Measurements from ENCODE around the gene RPL32. TPM values are rescaled to one million over a fixed set of nuclear protein-coding genes. Genes with fewer than 3 reads are reported as not detected.
"Not testable (repeated sequence)": the region's sequence is repeated elsewhere in the genome, so short reads cannot be mapped to it uniquely, and the experiment has no call there.

Gene RPL32
- total RNA-seq (2014; rRNA removed; shearing (Covaris generic)): 1,359 and 1,427 TPM in 2 replicates

DNA sequence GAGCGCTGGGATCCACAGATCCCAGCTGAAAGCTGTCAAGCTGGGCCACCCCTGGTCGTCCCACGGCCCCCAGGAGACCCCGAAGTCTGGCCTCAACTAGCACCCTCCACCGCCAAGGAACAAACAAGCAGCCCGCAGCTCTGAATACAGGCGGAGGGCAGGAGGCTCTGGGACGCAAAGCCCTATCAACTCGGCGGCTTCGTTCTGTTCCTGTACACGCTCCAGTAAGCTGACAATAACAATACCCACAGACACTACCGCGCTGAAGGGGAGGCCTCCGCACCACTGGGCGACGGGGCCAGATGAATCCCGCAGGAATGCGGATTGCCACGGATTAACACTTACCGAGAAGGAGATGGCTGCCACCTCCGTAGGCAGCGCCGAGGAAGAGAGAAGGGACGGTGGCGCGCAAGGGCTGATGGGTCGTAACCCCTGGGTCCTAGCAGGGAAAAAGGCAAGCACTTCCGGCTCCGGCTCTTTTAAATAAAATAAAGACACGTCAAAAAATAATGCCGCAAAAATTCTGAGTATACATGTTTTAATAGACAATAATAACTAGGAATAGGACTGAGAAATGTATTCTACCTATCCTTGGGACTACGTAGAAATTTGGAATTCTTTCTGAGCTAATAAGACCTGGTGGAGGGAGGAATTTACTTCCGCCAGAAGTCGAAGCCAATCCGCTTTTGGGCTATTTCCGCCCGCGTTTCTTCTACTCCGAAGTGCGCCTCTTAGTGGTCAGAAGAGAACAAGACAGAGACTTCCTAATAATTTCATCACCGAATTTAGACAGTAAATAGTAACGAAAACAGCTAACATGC, at the start of gene RPL32:
TSS of gene RPL32 (minus strand) at position 417 of the 821 bp plus-strand sequence. CDS start 1,328 bp downstream, outside the sequence.
- DNase-seq (ENCODE audit: low spot score): peak; percentile 91

DNA sequence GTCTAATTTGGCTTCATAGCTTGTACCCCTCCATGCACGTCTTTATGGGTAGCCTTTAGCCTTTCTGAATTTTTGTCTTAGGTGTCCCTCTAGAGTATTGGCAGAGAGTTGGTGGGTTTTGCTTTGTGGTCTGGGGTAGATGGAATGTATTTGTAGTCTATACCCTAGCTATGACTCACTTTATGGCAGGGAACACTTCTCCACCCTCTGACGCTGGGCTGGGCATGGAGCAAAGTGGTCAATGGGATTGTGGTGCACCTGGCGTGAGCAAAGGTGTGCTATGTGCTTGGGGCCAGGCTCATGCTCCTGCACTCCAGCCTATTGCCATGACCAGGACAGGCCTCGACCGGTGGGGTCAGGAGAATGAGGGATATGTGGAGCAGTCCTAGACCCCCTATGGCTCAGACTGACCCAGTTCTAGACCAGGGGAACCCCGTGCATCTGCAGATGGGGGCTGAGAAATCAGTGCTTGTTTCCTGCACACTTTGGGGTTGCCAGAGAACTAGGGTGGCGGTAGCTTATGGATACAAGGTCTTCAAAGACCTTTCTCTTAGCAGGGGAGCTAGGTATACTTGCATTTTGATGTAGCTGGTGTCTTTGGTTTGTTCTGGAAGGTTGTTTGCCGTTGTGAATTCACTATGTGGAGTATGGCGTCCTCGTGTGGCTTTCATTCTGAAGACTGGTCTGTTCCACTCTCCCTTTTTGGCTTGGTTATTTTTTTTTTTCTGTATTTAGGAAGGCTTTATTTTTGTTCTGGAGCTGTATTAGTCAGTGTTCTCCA, 49.4 kb upstream of the RPL32 start:
- DNase-seq (ENCODE audit: low spot score): no peak

DNA sequence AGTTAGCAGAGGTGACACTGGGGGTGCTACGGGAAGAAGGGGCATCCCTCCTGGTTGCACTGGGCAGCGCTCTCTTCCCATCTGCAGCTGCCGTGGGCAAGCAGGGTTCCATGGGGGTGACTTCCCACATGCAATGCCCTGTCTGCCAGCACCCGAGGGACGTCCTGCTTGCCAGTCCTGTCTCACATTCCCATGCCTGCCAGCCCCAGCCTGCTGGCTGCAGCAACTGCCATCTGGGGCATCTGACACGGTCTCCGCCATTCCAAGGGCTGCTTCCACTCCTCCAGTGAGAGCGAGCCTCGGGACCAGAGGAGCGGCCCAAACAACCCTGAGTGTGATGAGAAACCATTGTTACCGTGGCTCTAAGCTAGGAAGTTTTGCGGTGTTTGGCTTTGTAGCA, 45.4 kb upstream of the RPL32 start:
- DNase-seq (ENCODE audit: low spot score): no peak

DNA sequence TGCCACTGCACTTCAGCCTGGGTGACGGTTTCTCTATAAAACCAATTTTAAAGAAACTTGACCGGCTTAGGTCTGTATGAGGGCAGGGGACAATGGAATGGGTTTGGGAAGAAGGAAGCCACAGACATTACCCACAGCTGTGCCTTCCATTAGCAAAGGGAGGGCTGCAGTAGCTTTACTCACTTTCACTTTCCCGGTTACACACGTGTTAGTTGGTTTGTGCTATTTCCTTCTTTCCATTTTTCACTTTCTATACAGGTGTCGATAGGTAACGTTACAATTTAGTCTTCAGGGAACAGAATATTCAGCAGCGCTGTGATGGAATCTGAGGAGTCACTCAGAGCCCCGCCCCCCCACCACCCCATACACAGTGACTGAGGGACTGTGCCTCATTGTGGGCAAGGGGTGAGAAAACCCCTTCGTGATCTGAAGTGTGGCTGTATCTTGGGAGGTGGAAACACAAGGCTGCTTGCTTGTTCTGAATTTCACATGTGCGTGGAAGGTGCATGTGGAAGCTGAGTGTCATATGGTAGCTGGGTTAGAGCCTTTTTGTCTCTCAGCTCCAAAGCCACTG, 44.8 kb upstream of the RPL32 start:
- DNase-seq (ENCODE audit: low spot score): no peak

DNA sequence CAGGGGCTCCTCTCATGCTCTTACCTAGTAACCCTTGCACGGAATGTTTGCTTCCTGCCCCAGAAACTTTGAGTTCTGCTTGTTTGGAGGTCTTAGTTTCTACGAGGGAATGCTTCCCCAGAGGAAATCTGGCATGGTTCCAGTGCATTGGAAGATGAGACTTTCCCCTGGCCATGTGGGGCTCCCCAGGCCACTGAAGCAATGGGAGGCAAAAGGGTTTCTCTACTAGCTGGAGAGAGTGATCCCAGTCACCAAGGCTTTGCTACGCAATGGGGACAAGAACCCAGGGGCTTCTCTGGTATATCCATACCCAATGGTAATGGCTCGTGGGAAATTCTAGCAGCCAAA, 44.2 kb upstream of the RPL32 start:
- no peak for DNase-seq (ENCODE audit: low spot score)

DNA sequence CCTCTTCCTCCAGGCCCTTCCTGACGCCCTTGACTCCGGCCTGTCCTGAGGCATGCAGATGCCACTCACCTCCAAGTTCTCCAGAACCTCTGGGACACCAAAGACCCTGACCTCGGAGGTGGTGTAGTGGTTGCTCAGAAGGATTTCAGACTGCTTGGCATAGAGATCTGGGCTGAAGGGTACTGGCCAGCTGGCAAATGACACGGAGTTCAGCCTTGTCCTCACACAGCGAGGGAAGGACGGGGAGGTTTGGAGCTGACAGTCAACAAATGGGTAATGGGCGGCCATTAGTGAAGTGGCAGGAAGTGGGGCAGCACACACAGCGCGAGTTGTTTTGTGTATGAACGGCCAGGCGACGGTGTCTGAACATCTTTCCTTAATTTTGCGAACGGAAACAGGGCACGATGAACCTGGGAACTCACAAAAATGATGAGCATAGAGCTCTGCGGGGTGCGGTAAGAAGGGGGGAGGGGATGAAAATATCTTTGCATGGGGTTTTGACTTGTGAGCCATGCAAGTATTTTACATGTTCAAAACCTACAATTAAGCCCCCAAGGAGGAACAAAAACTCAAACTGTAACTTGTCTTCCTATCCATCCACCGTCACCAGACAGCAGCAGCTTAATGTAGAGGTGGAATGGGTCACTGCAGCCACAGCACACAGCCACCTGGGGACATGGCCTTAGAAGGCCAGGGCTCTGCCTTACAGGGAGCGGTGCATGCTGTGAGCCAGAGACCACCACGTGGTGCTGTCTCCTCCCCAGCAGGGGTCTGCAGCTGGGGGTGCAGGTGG, 43.6 kb upstream of the RPL32 start:
- DNase-seq (ENCODE audit: low spot score): no peak

DNA sequence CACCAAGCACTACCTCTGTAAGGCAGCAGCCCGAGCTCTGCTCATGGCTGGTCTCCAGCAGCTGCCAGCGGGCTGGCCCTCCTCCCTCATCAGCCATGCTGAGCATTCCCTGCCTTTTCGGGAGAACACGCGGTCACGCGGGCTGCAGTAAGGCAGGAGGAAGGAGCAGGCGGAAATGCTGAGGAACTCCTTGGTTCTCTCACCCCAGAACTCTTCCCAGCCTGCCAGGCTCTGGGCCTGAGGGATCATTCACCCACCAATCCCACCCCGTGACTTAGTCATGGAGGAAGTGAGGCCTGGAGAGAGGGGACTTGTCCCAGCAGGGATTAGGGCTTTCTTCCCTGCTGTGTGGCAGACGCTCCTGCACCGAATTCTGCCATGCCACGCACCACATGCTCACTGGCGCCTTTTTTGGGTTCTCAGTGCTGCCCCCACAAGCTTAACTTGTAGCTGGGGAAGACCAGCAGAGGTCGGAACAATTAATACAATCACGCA, 42.9 kb upstream of the RPL32 start:
- no peak for DNase-seq (ENCODE audit: low spot score)

DNA sequence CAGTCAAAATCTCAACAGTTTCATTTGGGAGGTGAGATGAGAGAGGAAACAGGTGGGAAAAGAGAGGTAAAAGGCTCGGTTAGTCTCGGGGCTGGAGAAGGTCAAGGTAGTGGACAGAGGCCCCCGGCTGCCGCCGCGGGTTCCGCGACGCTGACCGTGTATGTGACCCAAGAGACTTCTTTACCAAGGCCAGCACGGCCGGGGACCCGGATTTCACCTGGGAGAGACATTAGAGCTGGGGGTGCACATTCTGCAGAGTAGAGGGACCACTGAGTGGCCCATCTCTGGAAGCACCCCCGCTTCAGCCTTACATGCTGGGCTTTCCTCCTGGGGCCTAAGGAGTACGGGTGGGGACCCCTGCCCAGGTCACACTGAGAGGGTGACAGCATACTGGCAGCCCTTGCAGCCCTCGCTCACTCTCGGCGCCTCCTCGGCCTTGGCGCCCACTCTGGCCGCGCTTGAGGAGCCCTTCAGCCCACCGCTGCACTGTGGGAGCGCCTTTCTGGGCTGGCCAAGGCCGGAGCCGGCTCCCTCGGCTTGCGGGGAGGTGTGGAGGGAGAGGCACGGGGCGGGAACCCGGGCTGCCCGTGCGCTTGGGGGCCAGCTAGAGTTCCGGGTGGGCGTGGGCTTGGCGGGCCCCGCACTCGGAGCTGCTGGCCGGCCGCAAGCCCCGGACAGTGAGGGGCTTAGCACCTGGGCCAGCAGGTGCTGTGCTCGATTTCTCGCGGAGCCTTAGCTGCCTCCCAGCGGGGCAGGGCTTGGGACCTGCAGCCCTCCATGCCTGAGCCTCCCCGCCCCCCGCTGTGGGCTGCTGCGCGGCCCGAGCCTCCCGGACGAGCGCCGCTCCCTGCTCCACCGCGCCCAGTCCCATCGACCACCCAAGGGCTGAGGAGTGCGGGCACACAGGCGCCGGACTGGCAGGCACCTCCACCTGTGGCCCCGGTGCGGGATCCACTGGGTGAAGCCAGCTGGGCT, 41.3 kb upstream of the RPL32 start:
- no peak for DNase-seq (ENCODE audit: low spot score)

DNA sequence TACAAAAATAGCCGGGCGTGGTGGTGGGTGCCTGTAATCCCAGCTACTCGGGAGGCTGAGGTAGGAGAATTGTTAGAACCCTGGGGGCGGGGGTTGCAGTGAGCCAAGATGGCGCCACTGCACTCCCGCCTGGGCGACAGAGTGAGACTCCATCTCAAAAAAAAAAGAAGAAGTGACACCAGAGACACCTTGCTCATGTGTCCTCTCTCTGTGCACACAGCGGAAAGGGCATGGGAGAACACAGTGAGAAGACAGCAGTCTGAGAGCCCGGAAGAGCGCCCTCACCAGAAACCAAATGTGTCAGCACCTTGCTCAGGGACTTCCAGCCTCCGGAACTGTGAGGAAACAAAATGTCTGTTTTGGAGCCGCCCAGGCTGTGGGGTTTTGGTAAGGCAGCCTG, 40.5 kb upstream of the RPL32 start:
- not testable (repeated sequence) for DNase-seq (ENCODE audit: low spot score)

DNA sequence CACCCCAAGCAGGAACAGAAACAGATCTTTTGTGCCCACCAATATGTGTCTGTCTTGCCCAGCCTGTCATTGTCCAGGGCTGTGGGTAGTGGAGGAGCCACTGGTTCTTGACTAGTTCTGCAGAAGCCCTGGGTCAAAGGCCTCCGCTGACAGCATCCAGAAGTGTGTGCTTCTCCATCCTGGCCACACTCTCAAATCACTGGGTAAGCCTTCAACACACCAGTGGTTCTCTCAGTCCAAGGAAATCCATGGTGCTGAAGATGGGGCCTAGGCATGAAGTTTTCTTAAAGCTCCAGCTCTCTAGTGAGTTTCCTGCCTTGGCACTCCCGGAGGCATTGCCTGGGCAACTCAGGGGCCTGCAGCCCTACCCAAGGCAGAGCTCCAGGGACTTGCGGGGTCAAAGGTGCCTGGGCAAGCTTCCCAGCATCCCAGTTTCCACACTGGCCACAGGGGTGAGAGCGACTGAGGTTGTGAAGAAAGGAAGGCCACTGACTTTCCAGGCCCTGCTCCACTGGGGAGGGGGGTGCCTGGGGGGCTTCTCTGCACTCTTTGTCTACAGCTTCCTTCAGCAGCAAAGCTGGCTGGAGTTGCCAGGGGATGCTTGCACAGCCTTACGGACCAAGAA, 37.9 kb upstream of the RPL32 start:
- DNase-seq (ENCODE audit: low spot score): no peak

DNA sequence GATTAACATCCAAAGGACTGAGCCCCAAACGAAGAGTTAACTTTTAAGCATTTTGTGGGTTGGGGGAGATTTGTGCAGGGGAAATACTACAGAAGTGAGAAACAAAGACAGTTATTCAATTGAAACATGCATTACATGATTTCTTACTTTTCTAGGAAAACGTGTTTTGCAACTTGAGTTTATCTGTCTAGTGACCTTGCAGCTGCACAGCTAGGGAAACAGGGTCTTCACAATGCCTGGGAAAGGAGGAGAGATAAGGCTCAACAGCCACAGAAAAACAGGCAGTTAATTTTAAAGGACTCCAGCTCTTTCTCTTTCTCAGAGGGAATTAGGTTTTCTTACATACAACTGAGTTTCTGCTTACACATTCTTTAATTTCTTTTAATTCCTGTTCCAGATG, 37.4 kb upstream of the RPL32 start:
- not testable (repeated sequence) for DNase-seq (ENCODE audit: low spot score)

DNA sequence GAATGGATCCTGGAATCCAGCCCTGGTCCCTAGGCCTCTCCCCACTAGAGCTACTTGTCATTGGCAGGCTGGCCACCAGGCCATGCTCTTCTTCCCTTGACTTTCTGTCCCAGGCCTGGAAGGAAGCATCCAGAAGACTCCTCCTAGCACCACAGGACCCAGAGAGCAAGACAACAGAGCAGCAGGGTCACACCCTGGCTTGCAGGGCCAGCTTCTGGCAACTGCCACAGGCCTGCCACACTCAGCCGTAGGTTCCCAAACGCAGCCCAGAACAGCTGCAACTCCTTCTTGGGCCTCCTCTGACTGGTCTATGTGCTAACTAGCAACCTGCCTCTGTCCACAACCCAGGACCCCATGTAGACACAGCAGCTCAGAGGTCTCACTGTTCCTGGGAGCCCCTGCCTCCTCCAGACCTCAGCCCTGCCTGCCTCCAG, 36.8 kb upstream of the RPL32 start:
- DNase-seq (ENCODE audit: low spot score): no peak

DNA sequence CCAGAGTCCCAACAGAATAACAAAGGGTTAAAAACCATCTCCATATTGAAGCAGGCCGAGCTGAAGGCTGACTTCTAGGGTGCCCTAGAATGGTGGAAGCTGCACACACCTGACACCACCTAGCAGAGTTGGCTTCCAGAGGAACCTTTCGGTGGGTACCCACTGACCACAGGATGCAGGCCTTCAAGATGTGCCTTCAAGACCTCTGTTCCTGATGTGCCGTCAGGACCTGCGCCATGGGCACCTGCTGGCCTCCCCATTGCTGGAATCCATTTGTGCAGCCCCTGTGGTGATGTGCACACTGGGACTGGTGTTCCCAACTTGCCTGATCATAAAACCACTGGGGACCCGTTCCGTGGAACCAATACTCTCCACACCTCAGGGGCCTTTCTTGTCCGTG, 35.7 kb upstream of the RPL32 start:
- no peak for DNase-seq (ENCODE audit: low spot score)

DNA sequence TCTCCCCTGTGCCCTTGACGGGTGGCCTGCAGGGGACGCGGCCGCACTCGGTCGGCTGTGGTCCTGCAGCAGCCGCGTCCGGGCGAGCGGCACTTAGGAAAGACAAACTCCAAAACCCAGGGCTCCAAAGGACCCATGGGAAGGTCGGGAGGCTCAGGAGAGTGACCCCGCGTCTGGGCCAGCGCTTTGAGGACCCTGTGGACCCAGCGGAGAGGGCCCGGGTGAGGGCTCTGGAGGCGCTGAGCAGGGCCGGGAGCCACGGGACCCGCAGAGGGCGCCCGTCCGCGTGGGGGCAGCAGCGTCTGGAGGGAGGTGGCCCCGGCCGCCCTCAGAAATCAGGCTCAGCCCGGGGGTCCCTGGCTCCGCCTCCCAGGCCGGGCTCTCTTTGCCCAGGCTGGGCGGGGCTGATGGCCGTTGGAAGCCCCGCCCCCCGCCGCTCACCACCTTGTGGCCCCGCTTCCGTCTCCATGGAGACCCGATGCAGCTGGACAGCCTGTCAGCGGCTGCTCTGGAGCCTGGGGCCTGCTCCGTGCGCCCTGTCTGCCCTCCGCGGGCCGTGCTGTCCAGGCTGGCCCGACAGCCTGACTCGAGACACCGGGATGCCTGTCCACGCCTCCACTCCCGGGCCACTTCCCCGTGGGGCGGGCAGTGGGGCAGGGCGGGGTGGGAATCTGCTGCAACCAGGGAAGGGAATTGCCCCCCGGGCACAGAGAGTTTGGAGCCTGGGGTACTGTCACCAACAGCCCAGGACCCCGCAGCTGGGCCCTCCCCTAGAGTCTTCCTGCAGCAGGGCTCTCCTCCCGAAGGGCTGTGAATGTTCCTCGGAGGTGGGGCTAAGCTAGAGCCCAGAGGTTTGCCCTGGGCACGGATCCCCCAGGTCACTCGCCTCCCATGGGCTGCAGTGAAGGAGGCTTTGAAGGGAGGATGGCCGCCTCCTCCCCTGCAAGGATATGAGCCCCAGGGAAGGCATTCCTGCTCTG, 34.8 kb upstream of the RPL32 start:
- DNase-seq (ENCODE audit: low spot score): no peak

DNA sequence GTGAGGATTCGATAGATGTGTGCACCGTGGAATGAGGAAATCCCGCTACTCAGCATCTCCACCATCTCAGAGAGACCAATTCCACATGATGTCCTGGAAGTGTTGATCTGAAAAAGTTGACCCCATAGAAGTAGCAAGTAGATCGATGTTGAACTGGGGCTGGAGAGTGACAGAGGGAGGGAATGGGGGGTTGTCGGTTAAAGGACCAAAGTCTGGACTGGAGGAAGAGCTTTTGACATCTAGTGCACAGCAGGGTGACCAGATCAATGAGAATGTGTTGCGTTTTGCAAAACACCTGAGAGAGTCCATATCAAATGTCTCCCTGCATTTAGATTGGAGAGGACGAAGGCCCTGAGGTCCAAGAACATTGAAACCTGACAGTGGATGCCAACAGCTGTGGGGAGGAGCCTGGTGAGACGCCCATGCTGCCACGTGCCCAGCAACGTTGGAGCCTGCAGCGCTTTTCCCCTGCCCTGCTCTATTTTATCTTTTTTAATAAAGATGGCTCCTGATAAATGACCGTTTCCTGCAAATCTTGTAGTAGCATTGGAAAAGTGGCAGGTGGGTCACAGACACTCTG, 30.1 kb upstream of the RPL32 start:
- DNase-seq (ENCODE audit: low spot score): no peak

DNA sequence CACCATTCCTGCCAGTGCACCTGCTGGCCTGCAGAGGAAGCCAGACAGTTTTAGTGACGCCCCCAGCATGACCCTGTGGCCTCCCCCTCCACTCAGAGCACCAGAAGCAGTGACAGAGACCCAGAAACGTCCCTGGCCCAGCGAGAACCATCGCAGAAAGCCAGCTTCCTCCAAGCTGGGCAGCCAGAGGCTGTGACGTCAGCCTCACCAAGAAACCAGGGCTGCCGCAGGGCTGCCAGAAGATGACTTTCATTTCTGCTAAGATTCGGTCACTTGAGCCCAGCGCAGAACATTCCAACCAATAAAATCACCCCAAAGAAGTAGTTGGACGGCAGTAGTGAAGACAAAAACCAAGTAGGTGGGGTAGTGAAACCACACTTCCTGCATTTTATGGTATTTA, 29.6 kb upstream of the RPL32 start:
- DNase-seq (ENCODE audit: low spot score): no peak

DNA sequence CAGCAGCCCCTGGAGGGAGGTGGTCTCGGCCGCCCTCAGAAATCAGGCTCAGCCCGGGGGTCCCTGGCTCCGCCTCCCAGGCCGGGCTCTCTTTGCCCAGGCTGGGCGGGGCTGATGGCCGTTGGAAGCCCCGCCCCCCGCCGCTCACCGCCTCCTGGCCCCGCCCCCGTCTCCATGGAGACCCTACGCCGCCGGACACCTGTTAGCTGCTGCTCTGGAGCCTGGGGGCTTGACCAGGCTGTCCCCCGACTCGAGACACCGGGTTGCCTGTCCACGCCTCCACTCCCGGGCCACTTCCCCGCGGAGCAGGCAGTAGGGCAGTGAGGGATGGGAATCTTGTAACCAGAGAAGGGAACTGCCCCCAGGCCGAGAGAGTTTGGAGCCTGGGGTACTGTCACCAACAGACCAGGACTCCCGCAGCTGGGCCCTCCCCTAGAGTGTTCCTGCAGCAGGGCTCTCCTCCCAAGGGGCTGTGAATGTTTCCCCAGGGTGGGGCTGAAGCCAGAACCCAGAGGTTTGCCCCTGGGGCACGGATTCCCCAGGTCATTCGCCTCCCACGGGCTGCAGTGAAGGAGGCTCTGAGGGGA, 27.8 kb upstream of the RPL32 start:
- DNase-seq (ENCODE audit: low spot score): no peak

All from H4 (cell line).